HG02884 (cell line): ENCODE results near the gene DIO1.
"Not testable (repeated sequence)": the region's sequence is repeated elsewhere in the genome, so short reads cannot be mapped to it uniquely, and the experiment has no call there.

ENCODE experiments used
- ATAC-seq: cut with Tn5 transposase; IDR thresholded peaks from one replicate; pipeline ENCODE4 v1.9.1; 2021; ENCODE audit warnings: mild to moderate bottlenecking, moderate library complexity; ENCODE audit not compliant: unreplicated experiment

The DIO1 gene

GRCh38 chr1:53893999-53894636, at the start of gene DIO1:
TSS of gene DIO1 (plus strand) at chr1:53894187. CDS start at chr1:53894211, 24 bp downstream.
- ATAC-seq = no peak

DNA sequence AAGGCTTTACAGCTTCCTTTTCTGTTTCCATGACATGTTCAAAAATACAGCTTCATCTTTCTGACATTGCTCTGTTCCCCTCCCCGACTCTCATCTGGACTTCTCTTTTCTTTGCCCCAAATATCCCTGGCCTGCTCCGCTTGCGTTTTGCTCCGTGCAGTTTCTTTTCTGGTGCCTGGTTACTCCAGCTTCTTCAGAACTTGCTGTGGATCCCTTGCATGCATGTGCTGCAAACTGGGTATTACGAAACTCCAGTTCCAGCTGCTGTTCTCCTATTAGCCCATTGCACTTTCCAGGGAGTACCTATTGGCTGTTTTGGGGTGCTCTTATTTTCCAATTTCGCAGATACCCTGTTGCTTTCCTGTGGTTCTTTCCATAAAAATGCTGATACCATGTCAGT, 46.0 kb upstream of the DIO1 start:
- no peak for ATAC-seq

GRCh38 chr1:53850082-53850673, 43.8 kb upstream of the DIO1 start:
- no peak for ATAC-seq

DNA sequence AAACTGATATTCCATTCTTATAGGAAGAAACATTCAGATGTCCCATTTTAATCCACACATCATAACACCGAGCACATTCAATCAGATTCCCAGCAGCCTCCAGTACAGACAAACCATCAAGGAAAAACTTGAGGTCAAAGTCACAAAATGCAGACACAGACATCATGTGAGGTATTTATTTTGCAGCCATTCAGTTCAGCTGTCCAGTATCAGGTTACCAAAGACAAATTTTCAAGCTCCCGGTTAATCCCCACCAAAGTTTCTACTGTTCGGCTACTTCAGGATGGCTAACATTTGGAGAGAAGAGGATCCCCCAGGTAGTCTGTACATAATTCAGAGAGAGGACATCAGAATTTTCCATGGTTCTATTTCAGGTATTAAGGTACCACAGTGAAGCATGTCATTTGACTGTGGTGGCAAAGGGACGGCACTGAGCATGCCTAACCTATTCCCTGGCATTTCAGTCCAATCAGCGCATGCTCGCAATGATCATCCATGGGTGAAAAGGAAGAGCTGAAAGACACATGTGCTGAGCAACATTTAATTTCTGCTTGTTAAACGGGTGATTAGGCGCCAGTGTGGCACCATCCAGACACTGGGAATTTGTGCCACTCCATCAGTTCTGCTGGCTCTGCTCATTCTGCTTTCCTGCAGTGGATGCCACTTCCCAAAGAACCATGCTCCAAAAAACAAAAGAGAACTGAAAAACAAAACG, 42.3 kb upstream of the DIO1 start:
- ATAC-seq = no peak

- ATAC-seq = no peak
These were observed 33.0 kb upstream of the DIO1 start for GRCh38 chr1:53860967-53861411.

DNA sequence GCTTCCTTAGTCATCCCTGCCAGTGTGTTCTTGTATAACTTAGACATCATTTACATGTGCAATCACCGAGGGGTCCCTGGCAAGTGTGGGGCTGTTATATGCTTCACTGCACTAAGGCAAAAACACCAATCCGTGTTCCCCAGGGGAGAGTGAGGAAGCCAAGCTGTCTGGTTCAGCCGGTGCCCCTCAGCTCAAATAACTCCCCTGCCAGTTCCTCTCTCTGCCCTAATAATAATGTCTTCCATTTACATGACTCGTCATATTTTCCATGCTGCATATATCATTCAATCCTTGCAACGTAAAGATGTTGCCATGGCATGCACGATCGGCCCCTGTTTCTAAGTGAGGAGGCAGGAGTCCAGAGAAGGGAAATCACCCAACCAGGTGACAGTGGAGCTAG, 31.5 kb upstream of the DIO1 start:
- no peak for ATAC-seq

DNA sequence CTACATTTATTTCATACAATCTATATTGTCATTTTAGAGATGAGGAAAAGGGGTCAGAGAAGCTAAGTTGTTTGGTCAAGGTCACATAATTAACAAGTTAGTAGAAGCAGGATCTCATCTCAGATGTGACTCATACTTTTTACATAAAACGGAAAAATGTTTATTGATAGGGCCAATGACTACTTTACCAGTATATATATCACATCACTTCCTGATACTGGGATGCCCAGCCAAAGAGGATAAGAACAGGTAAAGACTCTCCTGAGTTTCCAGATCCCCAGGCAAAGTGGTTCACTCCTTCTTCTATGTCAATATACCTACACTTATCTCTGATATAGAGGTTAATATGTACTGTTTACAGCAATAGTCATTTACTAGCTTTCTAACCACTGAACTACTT, 25.4 kb upstream of the DIO1 start:
- no peak for ATAC-seq

GRCh38 chr1:53869454-53870117, 24.4 kb upstream of the DIO1 start:
- no peak for ATAC-seq

- ATAC-seq = no peak
These were observed 22.8 kb upstream of the DIO1 start for GRCh38 chr1:53871221-53871620.

DNA sequence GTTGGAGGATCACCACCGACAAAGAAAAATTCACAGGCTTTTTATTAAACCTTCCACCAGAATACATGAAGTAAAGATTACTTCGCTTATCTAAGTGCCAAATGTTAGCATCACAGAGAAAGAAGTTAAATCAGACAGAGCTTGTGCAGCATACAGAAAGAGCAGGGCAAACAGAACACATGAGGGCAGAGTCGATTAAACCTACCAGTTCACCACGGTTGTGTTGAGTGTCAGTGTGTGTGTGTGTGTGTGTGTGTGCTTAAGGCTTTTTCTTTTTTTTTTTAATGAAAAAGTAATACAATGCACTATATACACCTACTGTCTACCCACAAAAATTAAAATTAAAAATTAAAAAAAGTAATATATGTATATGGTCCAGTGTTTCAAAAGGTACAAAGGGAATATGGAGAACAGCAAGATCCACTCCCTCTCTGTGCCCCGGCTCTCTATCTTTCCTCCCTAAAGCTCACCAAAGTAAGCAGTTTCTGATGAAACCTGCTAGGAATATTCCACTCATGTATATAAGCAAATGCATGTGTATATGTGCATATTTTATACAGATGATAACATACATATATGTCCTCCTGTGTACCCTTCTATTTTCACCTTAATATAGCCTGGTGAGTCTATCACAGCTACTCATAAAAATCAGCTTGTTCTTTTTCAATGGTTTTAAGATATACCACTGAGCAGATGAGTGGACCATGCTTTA, 22.1 kb upstream of the DIO1 start:
- ATAC-seq = no peak

DNA sequence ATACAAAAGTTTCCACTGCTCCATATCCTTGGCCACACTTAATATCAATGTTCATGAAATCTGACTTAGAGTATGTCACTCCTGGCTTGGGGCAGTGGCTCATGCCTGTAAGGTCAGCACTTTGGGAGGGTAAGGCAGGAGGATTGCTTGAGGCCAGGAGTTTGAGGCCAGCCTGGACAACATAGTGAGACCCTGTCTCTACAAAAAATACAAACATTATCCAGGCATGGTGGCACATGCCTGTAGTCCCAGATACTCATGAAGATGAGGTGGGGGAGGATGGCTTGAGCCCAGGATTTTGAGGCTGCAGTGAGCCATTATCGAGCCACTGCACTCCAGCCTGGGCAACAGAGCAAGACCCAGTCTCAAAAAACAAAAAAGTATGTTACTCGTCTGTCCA, 18.8 kb upstream of the DIO1 start:
- ATAC-seq = not testable (repeated sequence)

DNA sequence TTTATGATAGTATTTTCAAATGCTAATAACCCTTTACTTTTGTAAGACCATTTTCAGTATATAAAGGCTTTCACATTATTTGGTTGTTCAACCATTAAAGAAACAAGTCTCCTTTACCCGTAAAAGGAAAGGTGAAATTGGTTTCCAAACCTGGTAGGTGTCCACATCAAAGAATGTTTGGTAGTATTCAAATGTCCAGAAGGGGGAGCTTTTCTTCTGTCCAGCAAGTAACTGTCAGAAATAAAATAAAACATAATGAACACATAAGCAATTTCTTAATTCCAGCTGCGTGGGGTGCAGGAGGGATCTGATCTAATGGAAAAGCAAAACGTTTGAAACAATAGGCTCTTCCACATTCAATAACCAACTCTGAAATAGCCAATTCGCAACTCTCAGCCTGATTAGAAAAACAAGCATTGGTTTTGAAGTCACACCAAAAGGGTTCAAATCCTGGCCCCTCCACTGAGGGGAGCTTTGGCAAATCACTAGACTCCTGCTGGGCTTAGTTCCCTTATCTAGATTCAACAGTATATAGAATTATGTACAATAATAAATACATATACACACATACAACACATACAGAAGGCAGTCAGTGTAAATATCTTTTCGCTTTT, 15.4 kb upstream of the DIO1 start:
- ATAC-seq = no peak

GRCh38 chr1:53881853-53882252, 12.1 kb upstream of the DIO1 start:
- ATAC-seq = not testable (repeated sequence)

DNA sequence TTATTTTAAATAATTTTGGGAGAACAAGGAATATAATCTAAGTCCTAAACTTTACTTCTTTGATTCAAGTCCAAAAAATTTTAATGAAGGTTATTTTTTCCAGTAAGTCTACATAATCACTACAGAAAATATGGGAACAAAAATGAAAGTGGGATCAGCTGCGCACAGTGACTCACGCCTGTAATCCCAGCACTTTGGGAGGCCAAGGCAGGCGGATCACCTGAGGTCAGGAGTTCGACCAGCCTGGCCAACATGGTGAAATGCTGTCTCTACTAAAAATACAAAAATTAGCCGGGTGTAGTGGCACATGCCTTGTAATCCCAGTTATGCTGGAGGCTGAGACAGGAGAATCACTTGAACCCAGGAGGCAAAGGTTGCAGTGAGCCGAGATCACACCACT, 10.4 kb upstream of the DIO1 start:
- not testable (repeated sequence) for ATAC-seq

DNA sequence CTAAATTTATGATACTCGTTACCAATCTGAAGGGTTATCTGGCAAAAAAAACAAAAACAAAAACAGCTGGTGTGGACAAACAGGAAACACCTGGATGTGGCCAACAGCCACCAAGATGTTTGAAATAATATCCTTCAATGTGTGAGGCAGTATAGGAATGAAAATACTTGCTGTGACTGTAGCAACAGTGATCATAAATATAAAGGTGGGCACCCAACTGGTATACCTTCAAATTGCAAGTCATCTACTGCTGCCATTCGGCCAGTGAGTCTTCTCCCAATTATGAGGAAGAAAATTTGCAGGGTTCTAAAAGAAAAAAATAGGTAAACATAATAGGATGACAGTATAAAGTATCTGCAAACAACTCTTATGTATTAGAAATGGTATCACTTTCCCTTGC, 5.3 kb upstream of the DIO1 start:
- no peak for ATAC-seq

GRCh38 chr1:53889304-53890298, 4.4 kb upstream of the DIO1 start, which contains the start of gene YIPF1:
TSS of gene YIPF1 (minus strand) at chr1:53889797. CDS start at chr1:53888937, 860 bp downstream.
- peak; percentile 83 for ATAC-seq

DNA sequence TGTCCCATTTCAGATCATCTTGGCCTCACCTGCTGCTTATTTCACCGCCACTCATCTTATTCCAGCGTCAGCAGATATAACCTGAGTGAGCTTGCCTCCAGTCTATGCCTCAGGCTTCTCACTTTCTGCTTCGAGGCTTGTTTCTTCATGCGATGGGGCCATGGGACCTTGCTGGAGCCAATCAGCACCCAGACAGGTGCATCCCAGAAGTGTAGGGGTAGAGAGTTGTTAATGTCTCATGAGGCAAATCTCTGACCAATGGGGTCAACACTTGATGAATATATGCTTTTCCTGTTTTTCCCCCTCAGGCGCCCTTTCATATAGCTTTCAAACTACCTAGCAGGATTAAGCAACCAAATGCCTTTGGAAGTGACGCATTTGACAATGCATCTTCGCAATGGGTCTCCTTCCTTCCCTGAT, 3.5 kb upstream of the DIO1 start:
- ATAC-seq = peak; percentile 4

DNA sequence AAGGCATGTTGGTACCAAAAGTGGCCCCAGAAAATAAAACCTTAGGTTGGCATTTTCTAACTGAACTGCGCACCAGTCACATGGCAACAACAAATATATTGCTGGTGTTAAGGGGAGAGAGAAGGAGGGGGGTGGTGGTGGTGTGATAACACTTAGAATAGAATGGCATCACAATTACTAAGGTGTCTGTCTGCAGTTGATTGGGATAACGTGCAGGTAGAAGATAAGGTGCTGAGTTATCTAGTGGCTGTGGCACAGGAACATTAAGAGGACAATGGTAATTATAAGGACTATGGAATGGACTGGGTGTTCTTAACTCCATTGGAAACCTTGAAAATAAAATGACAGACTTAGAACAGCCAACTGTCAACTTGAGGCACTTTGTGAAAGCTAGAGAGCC, 3.0 kb upstream of the DIO1 start:
- ATAC-seq = no peak

- ATAC-seq = no peak
These were observed 2.3 kb upstream of the DIO1 start for GRCh38 chr1:53891678-53892077.
